ENCODE measurements around the gene RBM20. TPM values are rescaled to one million over a fixed set of nuclear protein-coding genes. Genes with fewer than 3 reads are reported as not detected.

The RBM20 gene
- total RNA-seq (2021) (0.11 and 0.23 TPM in 2 replicates), Bru-seq, nascent RNA (percentile 20 among the genes with signal in this experiment), BruChase-seq, experiment 1, labeled RNA remaining after a 2-hour chase (percentile 20 among the genes with signal in this experiment), BruChase-seq, experiment 2, labeled RNA remaining after a 6-hour chase (percentile 12 among the genes with signal in this experiment)
- long read RNA-seq, partial matches to known transcripts: 0 of 1 reads
- long read RNA-seq, other reads (novel, unspliced or antisense): 1 of 1 reads

GRCh38 chr10:110643653-110644597 lies at the start of gene RBM20:
Gene RBM20 (plus strand): TSS chr10:110644336. CDS start chr10:110644455, 119 bp downstream.
- Histone ChIP-seq H3K36me3 (ENCODE audit: low read depth) (no peaks in the 10 kb centered on the region), H3F3A (ENCODE audit: insufficient read depth, low read depth) (no peaks in the 10 kb centered on the region), H3K4me2 (peak within 1 kb of the TSS; percentile 78), H3K9me2 (ENCODE audit: insufficient read depth) (no peaks in the 10 kb centered on the region), H3K4me3 (peak within 1 kb of the TSS; percentile 56), H2AFZ (peak within 1 kb of the TSS; percentile 27; the same call in 1 of the 2 replicates), H3K4me1 (replicated peaks; ENCODE audit: insufficient read depth) (peaks cover 13% of the 10 kb centered on the region), H3K79me2 (ENCODE audit: low read depth) (no peaks in the 10 kb centered on the region), H3K27me3 (ENCODE audit: insufficient read depth, low read depth) (no peaks in the 10 kb centered on the region; the same call in 1 of the 2 replicates), H4K20me1 (ENCODE audit: insufficient read depth) (no peaks in the 10 kb centered on the region), H3K27ac (no peak within 1 kb of the TSS), H3K9me3 (ENCODE audit: insufficient read depth, low read depth) (no peaks in the 10 kb centered on the region)
- CTCF ChIA-PET: interaction anchor here (0.6 kb wide), 1 partner anchor 125 kb away, joined by 5 read pairs; no protein-coding TSS in a partner anchor
- POLR2A ChIA-PET (ENCODE audit: unreplicated experiment): interaction anchor here (0.6 kb wide), 1 partner anchor 207 kb away, joined by 14 read pairs; no protein-coding TSS in a partner anchor
- no TSS peak for BruUV-seq (replicated peaks)
- no peak for DNase-seq
- intact Hi-C loops (cut with micrococcal nuclease; ENCODE audit: unreplicated experiment): no loop called here
- no peak for TF ChIP-seq CTCF (conservative IDR thresholded peaks at IDR 0.05)
- TF ChIP-seq EZH2 (IDR thresholded peaks at IDR 0.05; ENCODE audit: low read depth): no peak

- intact Hi-C loops (cut with micrococcal nuclease; ENCODE audit: unreplicated experiment): no loop called here
- Histone ChIP-seq H3F3A (ENCODE audit: insufficient read depth, low read depth) (no peaks in the 10 kb centered on the region; the same call in 1 of the 2 replicates), H4K20me1 (ENCODE audit: insufficient read depth) (no peaks in the 10 kb centered on the region), H3K36me3 (ENCODE audit: low read depth) (peaks cover 8% of the 10 kb centered on the region; the same call in 1 of the 2 replicates), H3K27ac (no peak overlapping the region), H2AFZ (no peak overlapping the region), H3K27me3 (ENCODE audit: insufficient read depth, low read depth) (no peaks in the 10 kb centered on the region), H3K4me1 (replicated peaks; ENCODE audit: insufficient read depth) (no peaks in the 10 kb centered on the region), H3K9me2 (ENCODE audit: insufficient read depth) (no peaks in the 10 kb centered on the region), H3K4me2 (no peak overlapping the region), H3K4me3 (no peak overlapping the region), H3K9me3 (ENCODE audit: insufficient read depth, low read depth) (no peaks in the 10 kb centered on the region), H3K79me2 (ENCODE audit: low read depth) (no peaks in the 10 kb centered on the region)
- ChIA-PET CTCF (no interaction called here), POLR2A (ENCODE audit: unreplicated experiment) (interaction anchor here (0.6 kb wide), 1 partner anchor 287 kb away, joined by 4 read pairs; no protein-coding TSS in a partner anchor)
- DNase-seq: no peak
- BruUV-seq (replicated peaks): no TSS peak
- TF ChIP-seq EZH2 (IDR thresholded peaks at IDR 0.05; ENCODE audit: low read depth): no peak
- TF ChIP-seq CTCF (conservative IDR thresholded peaks at IDR 0.05): no peak
These were observed 46.7 kb upstream of the RBM20 start for GRCh38 chr10:110597476-110597875.

- ChIA-PET CTCF (interaction anchor here (0.7 to 1.0 kb wide), 2 partner anchors 181 to 294 kb away, joined by 3 to 4 read pairs; no protein-coding TSS in a partner anchor), POLR2A (ENCODE audit: unreplicated experiment) (interaction anchor here (0.6 to 0.7 kb wide), 2 partner anchors 31 to 88 kb away, joined by 3 to 5 read pairs; no protein-coding TSS in a partner anchor)
- Histone ChIP-seq H3F3A (ENCODE audit: insufficient read depth, low read depth) (peaks cover 3% of the 10 kb centered on the region; the same call in 1 of the 2 replicates), H3K4me3 (no peak overlapping the region), H3K36me3 (ENCODE audit: low read depth) (peaks cover 14% of the 10 kb centered on the region; the same call in 1 of the 2 replicates), H3K9me3 (ENCODE audit: insufficient read depth, low read depth) (no peaks in the 10 kb centered on the region), H2AFZ (no peak overlapping the region), H4K20me1 (ENCODE audit: insufficient read depth) (no peaks in the 10 kb centered on the region), H3K27ac (no peak overlapping the region), H3K79me2 (ENCODE audit: low read depth) (no peaks in the 10 kb centered on the region), H3K9me2 (ENCODE audit: insufficient read depth) (no peaks in the 10 kb centered on the region), H3K27me3 (ENCODE audit: insufficient read depth, low read depth) (no peaks in the 10 kb centered on the region), H3K4me1 (replicated peaks; ENCODE audit: insufficient read depth) (no peaks in the 10 kb centered on the region), H3K4me2 (no peak overlapping the region)
- DNase-seq: peak; percentile 15 to 39
- TF ChIP-seq CTCF (conservative IDR thresholded peaks at IDR 0.05) (peak; percentile 66), EZH2 (IDR thresholded peaks at IDR 0.05; ENCODE audit: low read depth) (no peak)
- intact Hi-C loops (cut with micrococcal nuclease; ENCODE audit: unreplicated experiment): loop anchor here (1.0 kb wide), 1 partner anchor 294 kb away; no protein-coding TSS in a partner anchor
- no TSS peak for BruUV-seq (replicated peaks)
These were observed 43.5 kb upstream of the RBM20 start for GRCh38 chr10:110600487-110601101.

Data from PC-9 (cell line).